Measurements from ENCODE around the gene EIF2AK3.

Gene EIF2AK3

GRCh38 chr2:88545118-88545517 lies 82.1 kb downstream of the EIF2AK3 start:
- Histone ChIP-seq H3K9me3 (ENCODE audit: severe bottlenecking) (no peaks in the 10 kb centered on the region), H3K4me3 (ENCODE audit: low read depth, low read length) (no peak overlapping the region), H3K27ac (no peak overlapping the region), H3K27me3 (ENCODE audit: insufficient read depth, low read depth, severe bottlenecking) (peaks cover 50% of the 10 kb centered on the region), H3K36me3 (no peaks in the 10 kb centered on the region)
- TF ChIP-seq CTCF (IDR thresholded peaks at IDR 0.05; ENCODE audit: low read depth, low read length), result no peak
- DNase-seq, result peak; percentile 18

DNA sequence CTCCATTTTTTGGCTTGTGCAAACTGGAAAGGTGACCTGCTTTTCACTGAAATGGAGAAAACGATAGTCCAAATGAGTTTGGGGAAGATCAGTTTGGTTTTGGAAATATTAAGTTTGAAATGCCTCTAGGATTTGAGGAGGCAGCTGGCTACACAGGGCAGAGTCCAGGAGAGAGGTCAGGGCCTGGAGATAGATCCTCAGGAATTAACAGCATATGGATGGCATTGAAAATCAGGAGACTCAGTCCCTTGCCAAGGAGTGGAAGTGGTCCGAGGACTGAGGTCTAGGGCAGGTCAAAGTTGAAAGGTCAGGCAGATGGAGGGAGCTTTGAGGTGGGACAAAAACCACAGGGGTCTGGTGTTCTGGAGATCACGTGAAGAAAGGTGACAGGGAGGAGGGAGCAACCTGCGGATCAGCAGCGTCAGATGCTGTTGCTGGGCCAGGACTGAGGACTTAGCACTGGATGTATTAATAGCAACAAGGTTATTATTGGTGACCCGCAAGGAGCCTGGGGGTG lies 83.7 kb downstream of the EIF2AK3 start:
- TF ChIP-seq CTCF (IDR thresholded peaks at IDR 0.05; ENCODE audit: low read depth, low read length), result no peak

GRCh38 chr2:88542668-88543067 lies 84.6 kb downstream of the EIF2AK3 start:
- no peaks in the 10 kb centered on the region for H3K9me3 ChIP-seq (ENCODE audit: severe bottlenecking)
- no peak for DNase-seq
- no peak for TF ChIP-seq CTCF (IDR thresholded peaks at IDR 0.05; ENCODE audit: low read depth, low read length)
- H3K4me3 ChIP-seq (ENCODE audit: low read depth, low read length), result no peak overlapping the region
- peaks cover 29% of the 10 kb centered on the region for H3K27me3 ChIP-seq (ENCODE audit: insufficient read depth, low read depth, severe bottlenecking)
- no peaks in the 10 kb centered on the region for H3K36me3 ChIP-seq
- H3K27ac ChIP-seq, result no peak overlapping the region

More for the DNA sequence above, 83.7 kb downstream of the EIF2AK3 start:
- Histone ChIP-seq H3K36me3 (no peaks in the 10 kb centered on the region), H3K27me3 (ENCODE audit: insufficient read depth, low read depth, severe bottlenecking) (peaks cover 37% of the 10 kb centered on the region), H3K27ac (no peak overlapping the region), H3K4me3 (ENCODE audit: low read depth, low read length) (no peak overlapping the region), H3K9me3 (ENCODE audit: severe bottlenecking) (no peaks in the 10 kb centered on the region)
- no peak for DNase-seq

DNA sequence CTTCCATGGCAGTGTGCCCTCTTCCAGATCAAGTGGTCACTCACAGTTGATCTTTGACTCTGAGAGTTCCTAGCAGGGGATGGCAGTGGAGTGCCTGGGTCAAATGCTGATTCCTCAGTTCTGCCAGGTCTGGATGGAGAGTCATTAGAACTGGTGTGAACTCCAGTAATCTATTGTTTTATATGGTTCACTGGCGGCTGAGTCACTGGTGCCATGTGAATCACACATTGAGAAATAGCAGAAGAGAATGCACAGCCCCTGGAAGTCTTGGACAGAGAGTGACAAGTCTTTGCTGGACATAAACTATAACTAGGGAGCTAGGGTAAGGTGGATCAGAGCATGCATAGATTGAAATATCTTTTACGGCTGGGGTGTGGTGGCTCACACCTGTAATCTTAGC lies 86.9 kb downstream of the EIF2AK3 start:
- H3K36me3 ChIP-seq, result no peaks in the 10 kb centered on the region
- no peak for TF ChIP-seq CTCF (IDR thresholded peaks at IDR 0.05; ENCODE audit: low read depth, low read length)
- no peak for DNase-seq
- no peak overlapping the region for H3K27ac ChIP-seq
- H3K9me3 ChIP-seq (ENCODE audit: severe bottlenecking), result no peaks in the 10 kb centered on the region
- no peak overlapping the region for H3K4me3 ChIP-seq (ENCODE audit: low read depth, low read length)
- H3K27me3 ChIP-seq (ENCODE audit: insufficient read depth, low read depth, severe bottlenecking), result peaks cover 33% of the 10 kb centered on the region

DNA sequence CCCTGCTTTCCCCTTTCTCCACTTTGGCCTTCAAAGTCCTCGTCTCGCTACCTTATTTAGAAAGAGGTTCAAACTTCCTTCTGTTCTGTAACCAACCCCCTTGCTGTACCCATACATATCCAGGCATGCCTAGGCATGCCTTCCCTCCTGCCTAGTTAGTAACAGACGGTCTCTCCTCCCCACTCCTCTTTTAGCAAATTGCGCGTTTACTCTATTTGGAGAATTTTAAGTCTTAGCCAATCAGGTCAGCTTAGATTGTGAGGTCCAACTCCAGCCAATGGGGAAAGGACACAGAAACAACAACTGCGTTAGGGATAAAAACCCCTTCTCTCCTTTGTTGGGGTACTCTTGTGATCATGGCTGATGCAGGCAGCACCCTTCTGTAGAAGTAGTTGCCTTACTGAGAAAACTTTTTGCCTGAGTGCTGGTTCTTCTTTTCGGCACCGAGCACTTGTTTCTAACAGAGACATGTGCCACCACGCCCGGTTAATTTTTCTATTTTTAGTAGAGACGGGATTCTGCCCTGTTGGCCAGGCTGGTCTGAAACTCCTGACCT lies 88.8 kb downstream of the EIF2AK3 start:
- TF ChIP-seq CTCF (IDR thresholded peaks at IDR 0.05; ENCODE audit: low read depth, low read length), result no peak
- H3K9me3 ChIP-seq (ENCODE audit: severe bottlenecking), result no peaks in the 10 kb centered on the region
- H3K36me3 ChIP-seq, result no peaks in the 10 kb centered on the region
- peaks cover 28% of the 10 kb centered on the region for H3K27me3 ChIP-seq (ENCODE audit: insufficient read depth, low read depth, severe bottlenecking)
- no peak for DNase-seq
- no peak overlapping the region for H3K27ac ChIP-seq
- no peak overlapping the region for H3K4me3 ChIP-seq (ENCODE audit: low read depth, low read length)

- no peaks in the 10 kb centered on the region for H3K9me3 ChIP-seq (ENCODE audit: severe bottlenecking)
- peaks cover 31% of the 10 kb centered on the region for H3K27me3 ChIP-seq (ENCODE audit: insufficient read depth, low read depth, severe bottlenecking)
- H3K27ac ChIP-seq, result no peak overlapping the region
- no peak for DNase-seq
- no peaks in the 10 kb centered on the region for H3K36me3 ChIP-seq
- no peak overlapping the region for H3K4me3 ChIP-seq (ENCODE audit: low read depth, low read length)
- no peak for TF ChIP-seq CTCF (IDR thresholded peaks at IDR 0.05; ENCODE audit: low read depth, low read length)
Observed at GRCh38 chr2:88537640-88538039, 89.6 kb downstream of the EIF2AK3 start.

Data from WERI-Rb-1 (cell line).